NCI-H2196 (cell line): Measurements from ENCODE around the gene SH3TC1.
A peak's percentile ranks its signal among the peaks of the same experiment; 100 is the strongest.

Experiments
- DNase-seq: peaks from one replicate; lab custom pipeline; 2025; ENCODE audit not compliant: unreplicated experiment; lab: John Stamatoyannopoulos, UW

SH3TC1 gene

DNA sequence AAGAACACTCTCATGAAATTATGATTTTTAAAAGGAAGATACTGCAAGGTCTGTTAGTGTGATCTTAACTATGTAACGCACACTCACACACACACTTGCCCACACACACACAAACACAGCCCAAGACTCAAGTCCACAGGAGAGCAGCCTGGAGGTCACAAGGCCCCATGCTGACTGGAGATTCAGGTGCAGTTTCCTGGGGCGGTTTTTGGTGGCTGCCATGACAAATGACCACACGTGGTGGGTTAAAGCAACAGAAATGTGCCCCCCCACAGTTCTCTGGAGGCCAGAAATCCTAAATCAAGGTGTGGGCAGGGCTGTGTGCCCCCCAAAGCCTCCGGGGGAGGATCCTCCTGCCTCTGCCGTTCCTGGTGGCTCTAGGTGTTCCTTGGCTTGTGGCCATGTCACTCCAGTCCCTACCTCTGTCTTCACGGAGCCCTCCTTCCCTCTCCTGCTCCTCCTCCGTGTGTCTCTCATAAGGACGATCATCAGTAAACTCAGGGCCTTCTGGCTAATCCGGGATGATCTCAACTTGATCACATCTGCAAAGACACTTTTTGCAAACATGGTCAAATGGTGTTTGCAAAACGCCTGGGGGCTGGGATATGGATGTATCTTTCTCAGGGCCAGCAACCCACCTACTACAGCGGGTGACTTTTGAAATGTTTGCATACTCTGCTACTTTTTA, 60.8 kb downstream of the SH3TC1 start:
- no peak for DNase-seq

DNA sequence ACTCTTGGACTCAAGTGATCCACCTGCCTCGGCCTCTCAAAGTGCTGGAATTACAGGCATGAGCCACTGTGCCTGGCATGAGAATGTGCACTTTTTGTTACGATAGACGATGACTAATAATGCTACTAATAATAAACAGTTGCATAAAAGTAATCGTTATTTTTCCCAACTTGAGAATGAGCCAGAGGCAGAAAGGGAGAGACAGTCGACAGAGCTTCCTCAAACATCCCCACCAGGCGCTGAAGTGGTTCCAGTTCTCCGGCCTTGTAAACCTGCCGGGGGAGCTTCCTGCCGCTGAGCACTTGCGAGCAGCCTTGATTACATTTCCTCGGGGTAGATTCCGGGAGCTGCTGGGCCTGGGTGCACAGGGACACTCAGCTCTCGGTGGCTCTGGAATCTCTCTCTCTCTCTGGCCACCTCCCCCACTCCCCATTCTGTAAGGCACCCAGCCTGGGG, 61.6 kb downstream of the SH3TC1 start:
- no peak for DNase-seq

DNA sequence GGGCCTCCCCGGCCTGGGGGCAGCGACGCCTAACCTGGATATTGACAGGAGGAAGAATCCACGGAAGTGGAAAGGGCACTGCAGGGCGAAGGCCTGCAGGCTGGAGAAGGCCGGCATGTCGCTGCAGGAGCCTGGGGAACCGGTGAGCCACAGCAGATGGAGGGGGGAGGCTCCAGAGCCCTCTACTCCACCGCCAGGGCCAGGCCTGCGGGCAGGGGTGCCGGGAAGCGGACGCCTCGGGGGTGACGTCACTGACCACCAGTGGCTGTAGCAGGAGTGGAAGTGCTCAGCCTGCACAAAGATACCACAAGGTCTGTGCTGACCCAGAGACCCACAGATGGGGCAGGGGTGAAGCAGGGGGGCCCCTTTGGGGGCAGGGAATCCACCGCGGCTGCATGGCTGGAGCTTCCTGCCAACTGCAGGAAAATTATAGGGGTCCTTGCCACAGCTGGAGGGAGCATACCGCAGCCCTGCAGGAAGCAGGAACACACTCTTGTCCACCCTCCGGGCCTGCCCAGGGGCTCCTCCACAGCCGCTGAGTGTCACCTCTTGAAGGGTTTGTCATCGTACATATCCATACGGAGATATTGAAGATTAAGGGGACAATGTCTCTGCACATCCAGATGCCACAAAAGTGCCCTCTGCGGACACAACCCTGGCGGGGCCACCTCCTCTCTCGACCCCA, 62.9 kb downstream of the SH3TC1 start:
- DNase-seq = no peak

DNA sequence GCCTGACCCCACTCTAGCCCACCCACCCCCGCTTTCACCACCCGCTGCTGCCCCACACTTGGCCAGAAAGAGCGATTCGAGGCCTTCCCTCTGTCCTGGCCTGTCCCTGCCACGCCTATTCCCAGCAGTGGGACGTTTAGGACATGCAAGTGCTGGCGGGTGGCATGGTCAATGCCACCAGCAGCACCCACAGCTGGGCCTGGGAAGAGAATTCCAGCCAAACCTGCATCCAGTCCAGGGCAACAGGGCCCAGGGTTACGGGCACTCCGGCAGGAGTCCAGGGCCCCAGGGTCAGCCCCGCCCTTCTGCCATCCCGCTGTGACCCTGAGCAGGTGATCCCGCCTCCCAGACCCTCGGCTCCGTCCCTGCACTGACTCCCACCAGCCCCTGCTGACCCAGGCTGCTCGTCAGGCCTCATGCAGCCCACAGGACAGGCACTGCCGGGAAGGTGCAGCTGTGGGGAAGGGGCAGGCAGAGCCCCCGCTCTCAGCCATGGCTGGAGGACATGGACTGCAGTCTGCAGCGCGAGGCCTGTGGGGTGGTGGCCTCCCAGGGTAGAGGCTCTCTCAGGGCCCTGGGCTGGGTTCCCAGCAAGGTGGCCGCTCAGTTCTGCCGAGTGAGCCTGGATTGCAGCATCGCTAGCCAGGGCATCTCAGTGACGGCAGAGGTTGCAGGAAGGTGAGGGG, 63.7 kb downstream of the SH3TC1 start:
- no peak for DNase-seq

DNA sequence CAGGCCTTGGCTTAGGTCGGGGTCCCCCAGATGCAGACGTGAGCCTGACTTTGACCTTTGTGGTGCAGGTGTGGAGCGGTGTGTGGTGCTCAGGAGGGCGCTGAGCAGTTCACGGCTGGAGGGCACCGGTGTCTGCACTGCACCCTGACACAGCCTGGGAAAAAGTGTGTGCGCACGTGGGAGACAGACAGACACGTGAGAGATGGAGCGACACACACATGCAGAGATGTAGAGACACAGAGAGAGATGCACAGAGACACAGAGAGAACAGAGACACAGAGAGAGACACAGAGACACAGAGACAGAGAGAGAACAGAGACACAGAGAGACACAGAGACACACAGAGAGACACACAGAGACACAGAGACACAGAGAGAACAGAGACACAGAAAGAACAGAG, 64.3 kb downstream of the SH3TC1 start:
- DNase-seq = no peak

DNA sequence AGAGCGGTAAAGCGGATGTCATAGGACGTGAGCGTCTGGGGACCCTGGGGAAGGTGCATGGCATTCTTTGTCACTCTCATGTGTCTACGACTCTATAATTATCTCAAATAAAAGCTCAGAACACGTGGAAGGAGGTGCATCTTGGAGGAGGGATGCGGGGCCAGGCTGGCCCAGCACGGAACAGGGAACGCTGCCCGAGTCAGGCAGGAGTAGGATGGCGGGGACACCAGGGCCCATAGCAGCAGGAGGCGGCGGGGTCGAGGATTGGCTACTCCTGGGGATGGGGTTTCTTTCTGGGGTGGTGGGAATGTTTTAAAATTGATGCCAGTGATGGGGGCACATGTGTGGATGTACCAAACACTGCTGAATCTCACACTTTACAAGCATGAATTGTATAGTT, 65.0 kb downstream of the SH3TC1 start:
- no peak for DNase-seq

DNA sequence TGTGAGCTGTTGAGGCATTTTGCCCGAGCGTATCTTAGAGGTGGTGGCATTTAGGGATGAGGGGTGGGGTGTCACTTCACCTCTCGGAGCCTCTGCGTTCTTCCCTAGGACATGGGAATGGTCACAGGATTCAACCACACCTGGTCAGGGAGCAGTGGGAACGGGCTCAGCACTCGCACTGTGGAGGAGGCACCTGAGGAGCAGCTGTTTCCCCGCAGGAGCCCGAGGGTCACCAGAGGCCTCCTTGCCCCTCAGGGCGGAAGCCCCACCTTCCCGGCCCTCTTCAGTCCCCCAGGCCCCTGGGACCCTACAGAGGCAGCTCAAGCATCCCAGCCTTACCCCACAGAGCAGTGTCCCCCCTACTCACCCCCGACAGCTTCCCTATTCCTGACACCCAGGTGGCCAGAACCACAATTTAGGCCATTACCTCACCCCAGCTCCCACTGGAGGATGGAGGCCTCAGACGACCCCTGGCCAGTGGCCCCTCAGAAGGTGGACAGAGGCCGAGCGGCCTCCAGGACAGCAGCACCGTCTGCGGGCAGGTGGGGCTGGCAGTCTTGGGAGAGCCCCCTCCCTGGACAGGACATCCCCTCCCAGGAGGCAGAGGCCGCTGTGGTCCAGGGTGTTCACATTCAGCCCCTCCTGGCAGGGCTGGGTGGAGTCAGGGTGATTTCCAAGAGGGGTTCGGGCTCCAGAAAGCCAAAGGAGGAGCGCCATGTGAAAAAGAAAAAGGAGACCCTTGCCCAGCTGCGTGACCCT, 66.3 kb downstream of the SH3TC1 start:
- DNase-seq = no peak

DNA sequence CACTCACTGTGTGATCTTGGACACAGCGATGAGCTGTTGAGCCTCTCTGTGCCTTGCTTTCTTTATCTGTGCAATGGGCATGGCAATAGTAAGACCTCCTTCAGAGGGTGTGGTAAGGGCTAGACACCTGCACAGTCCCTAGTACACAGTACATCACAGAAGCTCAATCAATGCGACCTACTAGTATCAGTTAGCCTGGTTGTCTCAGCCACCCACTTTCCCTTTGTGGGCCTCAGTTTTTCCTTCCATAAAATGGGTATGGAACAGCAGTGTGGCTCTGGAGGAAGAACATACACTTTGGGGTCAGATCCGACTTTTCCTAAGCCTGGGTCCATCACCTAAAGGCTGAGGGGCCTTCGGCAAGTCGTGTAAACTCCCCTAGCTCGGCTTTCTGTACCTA, 67.0 kb downstream of the SH3TC1 start:
- DNase-seq = no peak

DNA sequence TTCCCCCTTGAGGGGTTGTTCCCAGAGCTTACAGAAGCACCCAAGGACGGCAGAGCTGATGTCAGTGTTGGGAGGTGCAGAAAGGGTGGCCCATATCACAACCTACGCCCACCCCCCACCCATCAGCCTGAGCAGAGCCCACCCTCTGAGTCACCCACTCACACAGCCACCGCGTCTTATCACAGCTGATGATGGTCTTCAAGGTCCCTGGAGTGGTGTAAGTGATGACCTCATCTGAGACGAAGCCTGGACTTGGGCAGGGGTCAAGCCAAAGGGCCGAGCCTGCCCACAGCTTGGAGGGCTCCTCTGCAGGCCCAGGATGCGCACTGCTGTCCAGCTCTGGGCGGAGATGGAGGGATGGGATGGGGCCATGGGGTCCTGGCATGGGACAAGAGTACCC, 67.4 kb downstream of the SH3TC1 start:
- no peak for DNase-seq

DNA sequence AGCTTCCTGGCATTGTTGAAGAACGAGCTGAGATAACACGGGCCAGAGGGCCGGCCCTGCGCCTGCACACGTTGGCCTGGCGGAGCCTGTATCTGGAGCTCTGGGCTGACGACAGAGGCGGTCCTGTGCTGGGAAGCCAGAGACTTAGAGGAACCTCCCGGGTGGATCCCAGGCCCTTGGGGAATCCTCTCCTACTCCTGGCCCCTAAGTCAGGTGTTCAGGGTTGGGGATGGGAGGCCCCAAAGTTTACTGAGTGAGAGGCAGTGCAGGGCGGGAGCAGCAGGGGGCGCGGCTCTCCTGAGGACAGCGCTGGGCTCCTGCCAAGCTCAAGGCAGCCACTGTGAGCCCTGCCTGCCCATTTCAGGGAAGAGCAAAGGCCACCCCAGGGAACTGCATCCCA, 68.0 kb downstream of the SH3TC1 start:
- peak; percentile 67 for DNase-seq

DNA sequence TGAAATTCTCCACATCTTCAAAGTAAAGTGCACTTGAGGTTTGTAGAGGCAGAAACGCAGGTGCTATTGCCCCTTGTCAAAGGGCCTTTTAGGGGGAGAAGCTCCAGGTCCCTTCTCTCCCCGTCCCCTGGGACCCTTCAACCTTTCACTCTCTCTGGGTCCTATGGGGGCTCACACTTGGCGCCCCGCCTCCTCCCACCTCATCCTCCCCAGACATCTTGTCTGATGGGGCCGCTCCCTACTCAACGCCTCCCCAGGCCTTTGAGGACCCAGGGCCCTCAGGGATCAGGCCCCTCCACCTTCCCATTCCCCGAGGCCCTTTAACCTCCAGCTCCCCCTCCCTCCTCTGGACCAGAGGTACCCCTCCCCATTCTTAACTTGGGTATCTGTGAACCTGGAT, 69.1 kb downstream of the SH3TC1 start:
- no peak for DNase-seq

DNA sequence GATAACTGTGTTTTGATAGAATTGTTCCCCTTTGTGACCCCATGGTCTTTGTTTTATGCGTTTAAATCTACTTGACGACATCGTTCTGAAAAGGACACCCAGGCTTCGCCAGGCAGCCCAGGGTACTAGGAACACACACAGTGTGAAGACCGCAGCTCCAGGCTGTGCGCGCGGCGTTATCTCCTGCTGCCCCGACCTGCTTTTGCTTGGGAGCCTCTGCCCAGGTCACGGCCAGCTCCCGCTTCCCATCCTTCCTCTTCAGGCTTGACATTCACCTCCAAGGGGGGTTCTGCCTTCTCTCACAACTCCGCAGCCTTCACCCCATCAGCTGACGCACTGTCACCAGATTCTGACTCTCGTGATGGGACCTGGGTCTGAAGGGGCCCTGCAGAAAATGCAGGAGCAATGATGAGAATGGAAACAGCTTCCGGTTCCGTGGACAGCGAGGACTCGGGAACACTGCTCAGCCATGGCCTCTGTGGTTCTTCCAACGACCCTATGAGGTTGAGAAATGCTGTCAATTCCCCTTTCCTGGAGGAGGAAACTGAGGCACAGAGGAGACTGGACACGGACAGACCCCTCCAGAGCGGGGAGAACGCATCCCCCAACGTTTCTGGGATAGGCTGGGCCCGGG, 69.9 kb downstream of the SH3TC1 start:
- DNase-seq = no peak

DNA sequence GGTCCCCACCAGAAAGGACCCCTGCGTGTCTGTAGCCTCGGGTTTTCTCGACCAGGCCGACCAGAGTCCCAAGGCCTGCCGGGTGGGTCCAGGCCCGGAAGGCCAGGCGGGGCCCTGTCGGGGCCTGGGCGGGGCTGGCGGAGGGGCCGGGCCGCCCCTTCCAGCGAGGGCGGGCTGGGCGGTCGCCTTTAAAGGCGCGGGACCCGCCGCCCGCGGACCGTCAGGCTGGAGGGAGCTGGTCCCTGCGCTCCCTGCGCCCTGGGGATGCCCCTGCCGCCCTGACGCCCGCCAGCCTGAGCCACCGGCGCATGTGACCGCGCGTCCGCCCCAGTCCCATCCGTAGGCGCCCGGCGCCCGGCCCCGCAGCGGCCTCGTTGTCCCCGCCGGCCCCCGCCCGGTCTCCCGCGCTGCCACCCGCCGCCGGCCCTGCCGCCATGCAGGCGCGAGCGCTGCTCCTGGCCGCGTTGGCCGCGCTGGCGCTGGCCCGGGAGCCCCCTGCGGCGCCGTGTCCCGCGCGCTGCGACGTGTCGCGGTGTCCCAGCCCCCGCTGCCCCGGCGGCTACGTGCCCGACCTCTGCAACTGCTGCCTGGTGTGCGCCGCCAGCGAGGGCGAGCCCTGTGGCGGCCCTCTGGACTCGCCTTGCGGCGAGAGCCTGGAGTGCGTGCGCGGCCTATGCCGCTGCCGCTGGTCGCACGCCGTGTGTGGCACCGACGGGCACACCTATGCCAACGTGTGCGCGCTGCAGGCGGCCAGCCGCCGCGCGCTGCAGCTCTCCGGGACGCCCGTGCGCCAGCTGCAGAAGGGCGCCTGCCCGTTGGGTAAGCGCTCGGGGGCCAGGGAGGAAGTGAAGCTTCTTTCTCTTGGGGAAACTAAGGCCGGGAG, 70.7 kb downstream of the SH3TC1 start, which contains the start of gene HTRA3:
Gene HTRA3 (plus strand): TSS at position 220 of the 883 bp plus-strand sequence. CDS start 215 bp downstream, at position 435.
- no peak for DNase-seq

DNA sequence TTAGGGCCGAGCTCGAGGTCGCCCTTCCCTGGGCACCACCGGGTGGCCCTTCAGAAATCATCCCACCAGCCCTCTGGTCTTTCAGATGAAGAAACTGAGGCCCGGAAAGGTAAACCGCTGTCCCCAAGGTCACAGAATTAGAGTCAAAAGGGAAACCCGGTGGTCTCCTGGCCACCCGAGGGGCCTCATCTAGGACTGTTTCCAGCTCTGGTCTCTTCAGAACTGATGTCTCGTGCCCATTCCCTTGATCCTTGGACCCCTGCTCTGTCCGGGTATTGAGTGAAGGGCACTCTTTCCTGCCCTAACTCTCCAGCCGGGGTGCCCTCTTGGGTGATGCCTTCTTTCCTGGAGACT, 71.3 kb downstream of the SH3TC1 start:
- DNase-seq = no peak

DNA sequence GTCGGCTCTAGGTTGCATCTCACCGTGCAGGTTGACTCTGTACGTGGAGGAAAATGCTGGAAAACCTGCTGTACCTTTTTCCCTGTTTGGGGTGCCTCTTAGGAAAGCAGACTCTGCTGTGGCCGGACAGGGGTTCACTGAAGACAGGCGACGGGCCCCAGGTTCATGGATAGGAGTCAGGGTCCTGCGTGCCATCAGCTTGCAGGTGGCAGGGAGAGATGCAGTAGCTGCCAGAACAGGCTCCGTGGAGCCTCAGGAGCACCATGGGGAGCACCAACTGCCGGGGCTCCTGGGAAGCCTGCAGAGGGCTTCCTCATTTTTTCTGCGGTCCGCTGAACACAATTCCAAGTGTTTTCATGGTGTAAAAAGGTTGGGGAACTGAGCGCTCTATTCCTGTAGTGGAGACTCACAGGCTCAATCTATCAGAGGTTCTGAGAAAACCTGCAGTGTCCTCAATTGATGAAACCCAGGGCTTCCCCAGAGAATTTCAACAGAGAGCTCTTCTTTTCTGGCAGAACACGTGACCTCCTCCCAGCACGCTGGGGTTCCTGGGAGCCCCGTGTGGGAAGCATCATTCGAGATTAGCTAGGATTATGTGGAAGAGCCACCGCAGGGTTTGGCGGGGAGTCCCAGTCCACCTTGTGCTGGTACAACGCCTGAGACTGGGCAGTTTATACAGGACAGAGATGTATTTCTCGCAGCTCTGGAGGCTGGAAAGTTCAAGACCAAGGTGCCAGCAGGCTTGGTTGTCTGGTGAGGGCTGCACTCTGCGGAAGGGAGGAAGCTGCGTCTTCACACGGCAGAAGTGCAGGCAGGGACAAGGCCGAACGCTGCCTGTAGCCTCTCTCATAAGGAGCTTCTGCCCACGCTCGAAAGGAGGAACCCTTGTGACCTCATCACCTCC, 72.1 kb downstream of the SH3TC1 start:
- DNase-seq = no peak

DNA sequence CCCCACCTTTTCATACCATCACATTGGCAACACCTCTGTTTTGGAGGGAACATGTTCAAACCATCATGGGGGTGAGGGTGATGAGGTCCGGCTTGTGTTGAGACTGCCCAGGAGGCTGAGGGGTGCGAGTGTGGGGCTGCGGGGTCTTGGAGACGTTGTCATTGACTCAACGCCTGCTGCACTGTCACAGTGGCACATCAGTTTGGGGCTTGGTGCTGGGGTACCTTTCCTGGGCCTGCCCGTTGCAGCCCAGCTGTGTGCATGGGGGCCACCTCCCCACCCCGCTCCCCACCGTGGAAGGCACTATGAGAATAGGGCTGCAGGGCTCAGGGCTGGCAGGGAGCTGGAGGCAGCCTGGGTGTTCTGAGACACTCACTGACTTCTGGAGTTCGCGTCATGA, 72.7 kb downstream of the SH3TC1 start:
- DNase-seq = no peak

DNA sequence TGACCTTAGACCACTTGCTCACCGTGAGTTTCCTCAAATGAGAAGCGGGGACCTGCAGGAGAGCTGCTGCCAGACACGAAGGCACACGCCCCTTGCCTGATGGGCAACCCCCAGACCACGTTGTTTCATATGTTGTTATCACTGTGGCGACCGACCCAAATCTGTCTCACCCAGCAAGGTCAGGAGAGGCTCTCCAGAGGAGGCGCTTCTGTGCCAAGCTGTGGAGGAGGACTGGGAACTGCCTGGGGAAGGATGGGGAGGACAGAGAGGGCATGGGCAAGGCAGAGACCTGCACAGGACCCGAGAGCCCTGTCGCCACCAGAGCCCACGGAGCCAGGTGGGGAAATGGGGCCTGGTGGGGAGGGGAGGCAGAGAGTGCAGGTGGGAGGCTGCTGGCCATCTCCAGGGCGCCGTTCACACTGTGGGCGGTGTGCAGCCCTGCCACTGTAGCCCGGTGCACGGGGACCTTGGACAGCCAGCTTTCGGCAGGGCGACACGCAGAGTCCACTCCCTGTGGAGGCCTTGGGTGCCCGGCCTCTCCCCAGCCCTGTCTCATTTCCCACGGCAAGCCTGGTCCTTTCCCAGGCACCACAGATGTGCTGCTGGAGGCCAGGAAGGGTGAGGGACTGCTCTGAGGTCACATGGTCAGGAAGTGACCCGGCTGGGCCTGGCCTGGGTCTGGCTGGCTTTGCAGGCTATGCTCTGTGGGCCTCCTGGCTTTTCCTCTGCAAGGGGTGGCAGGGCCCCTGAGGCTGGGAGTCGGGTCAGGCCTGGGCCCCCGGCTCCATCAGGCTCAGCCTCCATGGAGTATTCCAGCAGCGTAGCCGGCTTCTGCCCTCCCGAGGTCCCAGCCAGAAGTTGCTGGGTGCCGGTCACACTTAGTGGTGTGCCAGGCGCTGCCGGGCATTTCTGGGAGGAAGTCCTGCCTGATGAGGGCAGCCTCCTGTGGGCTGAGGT, 73.7 kb downstream of the SH3TC1 start:
- DNase-seq = no peak

DNA sequence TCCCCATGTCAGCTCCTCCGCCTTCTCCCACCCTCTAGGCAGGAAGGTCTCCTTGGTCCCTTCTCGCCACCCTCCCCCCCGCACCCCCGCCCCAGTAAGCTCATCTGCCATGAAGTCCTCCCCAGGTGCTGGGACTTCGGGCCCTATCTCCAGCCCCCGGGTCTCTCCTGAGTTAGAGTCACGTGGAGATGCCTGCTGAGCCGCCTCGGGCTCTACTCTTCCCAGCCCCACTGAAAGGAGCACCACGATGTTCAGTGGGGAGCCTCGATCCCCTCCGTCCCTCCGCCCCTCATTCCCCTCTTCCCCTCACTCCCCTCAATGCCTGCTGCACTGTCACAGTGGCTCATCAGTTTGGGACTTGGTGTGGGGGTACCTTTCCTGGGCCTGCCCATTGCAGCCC, 74.4 kb downstream of the SH3TC1 start:
- no peak for DNase-seq
